IPS-15b (cell line): Measurements from ENCODE around the gene ECSCR.
"Not testable (repeated sequence)": the region's sequence is repeated elsewhere in the genome, so short reads cannot be mapped to it uniquely, and the experiment has no call there.

ENCODE experiments used
- H3K27me3 ChIP-seq: one replicate; pipeline ENCODE4 v1.6.1; 2013; ENCODE audit warnings: low read length; ENCODE audit not compliant: control insufficient read depth, insufficient read depth
- H3K36me3 ChIP-seq: one replicate; pipeline ENCODE4 v1.6.1; 2013; ENCODE audit warnings: low read length; ENCODE audit not compliant: control insufficient read depth, insufficient read depth
- H3K4me1 ChIP-seq: one replicate; pipeline ENCODE4 v1.6.1; 2013; ENCODE audit warnings: mild to moderate bottlenecking, low read length; ENCODE audit not compliant: control insufficient read depth, insufficient read depth
- H3K4me3 ChIP-seq: one replicate; pipeline ENCODE4 v1.5.1; 2013; ENCODE audit warnings: low read depth, low read length
- H3K9ac ChIP-seq: one replicate; pipeline ENCODE4 v1.6.1; 2013; ENCODE audit warnings: low read depth, mild to moderate bottlenecking, low read length
- H3K9me3 ChIP-seq: one replicate; pipeline ENCODE4 v1.6.1; 2013; ENCODE audit warnings: mild to moderate bottlenecking, low read length; ENCODE audit not compliant: control insufficient read depth, insufficient read depth

ECSCR gene

GRCh38 chr5:139415221-139415861 is 47.2 kb downstream of the ECSCR start:
- Histone ChIP-seq H3K36me3 (no peaks in the 10 kb centered on the region), H3K4me1 (peaks cover 2% of the 10 kb centered on the region)

DNA sequence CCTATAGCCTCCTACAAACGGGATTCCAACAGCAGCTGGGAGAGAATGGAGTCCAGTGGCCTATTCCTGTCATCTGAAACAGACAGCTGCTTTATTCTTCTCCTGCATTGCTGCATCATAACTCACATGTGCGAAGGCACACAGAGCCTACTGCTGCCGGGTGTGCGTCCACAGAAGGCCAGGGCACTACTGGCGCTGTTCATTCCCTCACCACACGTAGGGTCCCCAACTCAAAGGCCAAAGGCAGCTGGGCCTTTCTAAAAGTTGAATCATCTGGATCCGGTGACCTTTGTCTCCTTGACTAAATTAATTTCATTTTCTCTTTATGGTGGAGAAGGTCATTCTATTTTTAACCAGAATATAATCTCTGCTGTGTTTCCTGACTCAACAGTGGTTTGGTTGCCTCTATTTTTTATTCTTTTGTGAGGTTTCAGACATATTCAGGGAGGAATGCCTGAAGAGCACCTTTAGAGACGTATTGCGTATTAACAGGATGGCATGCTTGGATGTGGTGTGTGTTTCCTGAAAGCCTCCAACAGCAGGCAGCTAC is 47.9 kb downstream of the ECSCR start:
- H3K4me1 ChIP-seq, result no peaks in the 10 kb centered on the region
- H3K9ac ChIP-seq, result no peak overlapping the region
- no peaks in the 10 kb centered on the region for H3K36me3 ChIP-seq

More at GRCh38 chr5:139415221-139415861, 47.2 kb downstream of the ECSCR start:
- no peak overlapping the region for H3K4me3 ChIP-seq
- no peaks in the 10 kb centered on the region for H3K27me3 ChIP-seq
- H3K9ac ChIP-seq, result no peak overlapping the region
- no peaks in the 10 kb centered on the region for H3K9me3 ChIP-seq

GRCh38 chr5:139413963-139414362 is 48.6 kb downstream of the ECSCR start:
- Histone ChIP-seq H3K27me3 (no peaks in the 10 kb centered on the region), H3K9ac (no peak overlapping the region), H3K9me3 (no peaks in the 10 kb centered on the region), H3K4me1 (no peaks in the 10 kb centered on the region), H3K4me3 (no peak overlapping the region), H3K36me3 (no peaks in the 10 kb centered on the region)

More for the DNA sequence above, 47.9 kb downstream of the ECSCR start:
- H3K9me3 ChIP-seq, result no peaks in the 10 kb centered on the region
- H3K4me3 ChIP-seq, result no peak overlapping the region
- no peaks in the 10 kb centered on the region for H3K27me3 ChIP-seq

DNA sequence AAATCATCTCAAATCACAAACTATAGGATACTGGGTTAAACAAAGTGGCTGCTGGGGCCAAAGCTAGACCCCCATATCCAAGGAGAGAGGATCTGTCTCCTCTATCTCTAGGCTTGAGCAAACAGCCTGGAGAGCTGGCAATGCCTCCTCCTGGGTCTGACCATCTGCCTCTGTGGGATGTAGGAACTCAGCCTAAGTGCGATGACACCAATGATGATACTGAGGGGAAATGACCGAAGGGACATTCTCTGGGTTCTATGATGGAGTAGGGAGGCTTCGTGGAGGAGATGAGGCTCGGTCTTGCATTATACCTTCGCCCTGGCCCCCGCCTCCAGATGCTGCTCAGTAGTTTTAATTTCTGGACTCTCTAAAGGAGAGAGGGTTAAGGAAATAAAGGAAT is 49.4 kb downstream of the ECSCR start:
- no peaks in the 10 kb centered on the region for H3K27me3 ChIP-seq
- H3K36me3 ChIP-seq, result no peaks in the 10 kb centered on the region
- H3K9me3 ChIP-seq, result no peaks in the 10 kb centered on the region
- no peaks in the 10 kb centered on the region for H3K4me1 ChIP-seq
- H3K4me3 ChIP-seq, result no peak overlapping the region
- no peak overlapping the region for H3K9ac ChIP-seq

GRCh38 chr5:139410993-139411828 is 51.3 kb downstream of the ECSCR start:
- H3K4me3 ChIP-seq, result no peak overlapping the region
- no peaks in the 10 kb centered on the region for H3K36me3 ChIP-seq
- H3K9ac ChIP-seq, result no peak overlapping the region
- no peaks in the 10 kb centered on the region for H3K4me1 ChIP-seq
- H3K27me3 ChIP-seq, result peaks cover 10% of the 10 kb centered on the region
- H3K9me3 ChIP-seq, result no peaks in the 10 kb centered on the region

DNA sequence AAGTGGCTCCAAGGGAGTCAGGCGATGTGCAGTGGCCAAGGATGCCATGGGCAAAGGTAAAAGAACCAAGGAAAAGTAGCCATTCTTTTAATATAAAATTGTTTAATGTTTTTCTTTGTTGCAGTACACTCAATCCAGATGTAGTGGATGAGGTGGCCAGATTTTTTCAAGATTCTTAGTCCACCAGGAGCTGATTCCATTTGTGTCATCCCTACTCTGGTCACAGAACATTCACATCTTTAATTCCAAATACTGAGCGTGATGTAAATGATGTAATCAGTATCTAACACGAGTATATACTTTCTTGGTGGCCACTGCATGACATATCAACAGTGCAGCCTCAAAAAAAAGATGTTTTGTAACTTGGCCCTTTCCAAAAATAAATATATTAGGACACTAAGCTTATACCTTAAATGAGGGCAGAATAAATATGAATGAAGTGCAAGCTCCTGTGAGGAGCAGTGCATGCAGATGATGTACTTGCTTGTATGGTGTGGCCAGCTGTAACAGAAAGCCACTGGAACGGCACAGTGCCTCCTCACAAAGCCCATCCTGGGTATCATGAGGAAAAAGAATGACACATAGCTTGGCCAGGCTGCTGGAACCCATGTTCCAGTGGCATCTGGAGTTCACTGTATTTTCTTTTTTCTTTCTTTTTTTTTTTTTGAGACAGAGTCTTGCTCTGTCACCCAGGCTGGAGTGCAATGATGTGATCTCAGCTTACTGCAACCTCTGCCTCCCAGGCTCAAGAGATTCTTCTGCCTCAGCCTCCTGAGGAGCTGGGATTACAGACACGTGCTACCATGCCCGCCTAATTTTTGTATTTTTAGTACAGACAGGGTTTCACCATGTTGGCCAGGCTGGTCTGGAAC is 52.2 kb downstream of the ECSCR start:
- Histone ChIP-seq H3K9ac (no peak overlapping the region), H3K4me1 (no peaks in the 10 kb centered on the region), H3K36me3 (no peaks in the 10 kb centered on the region), H3K27me3 (peaks cover 10% of the 10 kb centered on the region), H3K4me3 (no peak overlapping the region), H3K9me3 (no peaks in the 10 kb centered on the region)

- H3K4me1 ChIP-seq, H3K9me3 ChIP-seq: not testable (repeated sequence)
- peaks cover 10% of the 10 kb centered on the region for H3K27me3 ChIP-seq
Measured at GRCh38 chr5:139409116-139409515, 53.4 kb downstream of the ECSCR start.

DNA sequence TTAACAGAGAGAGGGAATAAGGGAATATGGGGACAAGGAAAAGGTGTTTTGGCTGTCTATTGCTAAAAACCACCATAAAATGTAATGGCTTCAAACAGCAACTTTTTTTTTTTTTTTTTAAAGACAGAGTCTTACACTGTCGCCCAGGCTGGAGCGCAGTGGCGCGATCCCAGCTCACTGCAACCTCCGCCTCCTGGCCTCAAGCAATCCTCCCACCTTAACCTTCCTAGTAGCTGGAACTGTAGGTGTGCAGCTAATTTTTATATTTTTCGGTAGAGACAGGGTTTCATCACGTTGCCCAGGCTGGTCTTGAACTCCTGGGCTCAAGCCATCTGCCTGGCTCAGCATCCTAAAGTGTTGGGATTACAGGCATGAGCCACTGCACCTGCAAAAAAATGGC is 54.4 kb downstream of the ECSCR start:
- Histone ChIP-seq H3K36me3 (no peaks in the 10 kb centered on the region), H3K9me3 (no peaks in the 10 kb centered on the region), H3K4me1 (peaks cover 2% of the 10 kb centered on the region), H3K9ac (no peak overlapping the region), H3K4me3 (no peak overlapping the region), H3K27me3 (peaks cover 10% of the 10 kb centered on the region)

More at GRCh38 chr5:139409116-139409515, 53.4 kb downstream of the ECSCR start:
- not testable (repeated sequence) for H3K36me3 ChIP-seq, H3K9ac ChIP-seq, H3K4me3 ChIP-seq

GRCh38 chr5:139407517-139407916 is 55.0 kb downstream of the ECSCR start:
- no peak overlapping the region for H3K4me3 ChIP-seq
- peaks cover 2% of the 10 kb centered on the region for H3K4me1 ChIP-seq
- H3K9ac ChIP-seq, result no peak overlapping the region
- H3K36me3 ChIP-seq, result no peaks in the 10 kb centered on the region
- no peaks in the 10 kb centered on the region for H3K9me3 ChIP-seq
- peaks cover 10% of the 10 kb centered on the region for H3K27me3 ChIP-seq

- H3K4me1 ChIP-seq, result peaks cover 2% of the 10 kb centered on the region
- H3K27me3 ChIP-seq, result peaks cover 10% of the 10 kb centered on the region
- no peaks in the 10 kb centered on the region for H3K36me3 ChIP-seq
Measured at GRCh38 chr5:139406963-139407362, 55.6 kb downstream of the ECSCR start.

DNA sequence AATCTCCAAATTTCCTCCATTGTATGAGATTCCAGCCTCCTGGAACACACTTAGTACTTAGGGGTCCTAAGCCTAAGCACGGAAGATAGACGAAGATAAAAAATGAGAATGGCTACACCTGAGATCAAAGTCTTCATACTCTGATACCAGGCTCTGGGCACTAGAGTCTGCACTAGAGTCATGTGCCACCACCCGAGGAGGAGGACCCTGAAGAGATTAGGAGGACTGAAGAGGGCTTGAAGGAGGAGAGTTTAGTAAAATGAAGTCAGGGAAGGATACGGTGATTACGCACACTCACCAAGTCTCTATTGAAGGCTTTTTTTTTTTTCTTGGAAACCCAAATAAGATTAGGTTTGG is 58.1 kb downstream of the ECSCR start:
- Histone ChIP-seq H3K4me1 (peaks cover 2% of the 10 kb centered on the region), H3K36me3 (no peaks in the 10 kb centered on the region), H3K9ac (no peak overlapping the region), H3K9me3 (no peaks in the 10 kb centered on the region), H3K4me3 (peak overlapping the region; percentile 77), H3K27me3 (peaks cover 10% of the 10 kb centered on the region)

More at GRCh38 chr5:139406963-139407362, 55.6 kb downstream of the ECSCR start:
- Histone ChIP-seq H3K9ac (no peak overlapping the region), H3K4me3 (no peak overlapping the region), H3K9me3 (no peaks in the 10 kb centered on the region)
